ENCODE data around the gene DYNLRB2.

The DYNLRB2 gene

GRCh38 chr16:80519189-80519588 lies 21.6 kb upstream of the DYNLRB2 start:
- H3K4me3 Mint-ChIP-seq: no peak overlapping the region

GRCh38 chr16:80525420-80525819 lies 15.4 kb upstream of the DYNLRB2 start:
- no peak overlapping the region for H3K27ac Mint-ChIP-seq
- DNase-seq: no peak
- H3K36me3 Mint-ChIP-seq (ENCODE audit: low read depth): no peaks in the 10 kb centered on the region
- no peak overlapping the region for H3K4me3 Mint-ChIP-seq
- H3K9me3 Mint-ChIP-seq: no peaks in the 10 kb centered on the region
- peaks cover 9% of the 10 kb centered on the region for H3K4me1 Mint-ChIP-seq
- TF ChIP-seq, protein P1, sequence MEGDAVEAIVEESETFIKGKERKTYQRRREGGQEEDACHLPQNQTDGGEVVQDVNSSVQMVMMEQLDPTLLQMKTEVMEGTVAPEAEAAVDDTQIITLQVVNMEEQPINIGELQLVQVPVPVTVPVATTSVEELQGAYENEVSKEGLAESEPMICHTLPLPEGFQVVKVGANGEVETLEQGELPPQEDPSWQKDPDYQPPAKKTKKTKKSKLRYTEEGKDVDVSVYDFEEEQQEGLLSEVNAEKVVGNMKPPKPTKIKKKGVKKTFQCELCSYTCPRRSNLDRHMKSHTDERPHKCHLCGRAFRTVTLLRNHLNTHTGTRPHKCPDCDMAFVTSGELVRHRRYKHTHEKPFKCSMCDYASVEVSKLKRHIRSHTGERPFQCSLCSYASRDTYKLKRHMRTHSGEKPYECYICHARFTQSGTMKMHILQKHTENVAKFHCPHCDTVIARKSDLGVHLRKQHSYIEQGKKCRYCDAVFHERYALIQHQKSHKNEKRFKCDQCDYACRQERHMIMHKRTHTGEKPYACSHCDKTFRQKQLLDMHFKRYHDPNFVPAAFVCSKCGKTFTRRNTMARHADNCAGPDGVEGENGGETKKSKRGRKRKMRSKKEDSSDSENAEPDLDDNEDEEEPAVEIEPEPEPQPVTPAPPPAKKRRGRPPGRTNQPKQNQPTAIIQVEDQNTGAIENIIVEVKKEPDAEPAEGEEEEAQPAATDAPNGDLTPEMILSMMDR (IDR thresholded peaks at IDR 0.05): no peak
- H3K27me3 Mint-ChIP-seq (ENCODE audit: low read depth, poor library complexity): peaks cover 21% of the 10 kb centered on the region

More at GRCh38 chr16:80519189-80519588, 21.6 kb upstream of the DYNLRB2 start:
- peaks cover 5% of the 10 kb centered on the region for H3K4me1 Mint-ChIP-seq
- peaks cover 3% of the 10 kb centered on the region for H3K9me3 Mint-ChIP-seq
- H3K27me3 Mint-ChIP-seq (ENCODE audit: low read depth, poor library complexity): peaks cover 4% of the 10 kb centered on the region
- no peak overlapping the region for H3K27ac Mint-ChIP-seq
- H3K36me3 Mint-ChIP-seq (ENCODE audit: low read depth): no peaks in the 10 kb centered on the region
- TF ChIP-seq, protein P1 (IDR thresholded peaks at IDR 0.05): no peak
- DNase-seq: no peak

- Mint-ChIP-seq H3K36me3 (ENCODE audit: low read depth) (no peaks in the 10 kb centered on the region), H3K4me3 (peak overlapping the region; percentile 41), H3K9me3 (no peaks in the 10 kb centered on the region), H3K27ac (no peak overlapping the region), H3K27me3 (ENCODE audit: low read depth, poor library complexity) (peaks cover 28% of the 10 kb centered on the region), H3K4me1 (peaks cover 9% of the 10 kb centered on the region)
- DNase-seq: peak; percentile 62
- TF ChIP-seq, protein P1 (IDR thresholded peaks at IDR 0.05): peak; percentile 92
These were observed 14.3 kb upstream of the DYNLRB2 start for GRCh38 chr16:80526418-80527061.

- no peaks in the 10 kb centered on the region for H3K36me3 Mint-ChIP-seq (ENCODE audit: low read depth)
- TF ChIP-seq, protein P1 (IDR thresholded peaks at IDR 0.05): peak; percentile 51
- peaks cover 9% of the 10 kb centered on the region for H3K4me1 Mint-ChIP-seq
- H3K27me3 Mint-ChIP-seq (ENCODE audit: low read depth, poor library complexity): peaks cover 36% of the 10 kb centered on the region
- peak; percentile 17 for DNase-seq
- no peak overlapping the region for H3K4me3 Mint-ChIP-seq
- H3K9me3 Mint-ChIP-seq: no peaks in the 10 kb centered on the region
- no peak overlapping the region for H3K27ac Mint-ChIP-seq
These were observed 13.5 kb upstream of the DYNLRB2 start for GRCh38 chr16:80527297-80527696.

DNA sequence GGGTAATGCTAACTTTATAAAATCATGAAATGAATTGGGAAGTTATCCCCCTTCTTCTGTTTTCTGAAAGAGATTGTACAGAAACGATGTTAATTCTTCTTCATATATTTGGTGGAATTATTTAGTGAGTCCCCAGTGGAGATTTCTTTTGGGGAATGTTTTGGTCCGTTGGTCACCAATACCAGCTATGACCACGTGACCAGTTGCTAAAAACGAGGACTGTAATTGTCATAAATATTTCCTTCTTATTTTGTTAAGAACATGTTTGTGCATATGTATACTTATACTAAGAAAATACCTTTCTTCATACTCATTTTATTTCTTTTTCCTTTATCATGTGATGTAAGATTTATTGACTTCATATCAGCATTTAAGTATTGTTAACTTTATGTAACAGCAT lies 10.3 kb upstream of the DYNLRB2 start:
- no peak for DNase-seq
- no peaks in the 10 kb centered on the region for H3K9me3 Mint-ChIP-seq
- no peak overlapping the region for H3K27ac Mint-ChIP-seq
- no peak overlapping the region for H3K4me3 Mint-ChIP-seq
- peaks cover 62% of the 10 kb centered on the region for H3K27me3 Mint-ChIP-seq (ENCODE audit: low read depth, poor library complexity)
- peaks cover 1% of the 10 kb centered on the region for H3K4me1 Mint-ChIP-seq
- TF ChIP-seq, protein P1 (IDR thresholded peaks at IDR 0.05): no peak
- H3K36me3 Mint-ChIP-seq (ENCODE audit: low read depth): no peaks in the 10 kb centered on the region

DNA sequence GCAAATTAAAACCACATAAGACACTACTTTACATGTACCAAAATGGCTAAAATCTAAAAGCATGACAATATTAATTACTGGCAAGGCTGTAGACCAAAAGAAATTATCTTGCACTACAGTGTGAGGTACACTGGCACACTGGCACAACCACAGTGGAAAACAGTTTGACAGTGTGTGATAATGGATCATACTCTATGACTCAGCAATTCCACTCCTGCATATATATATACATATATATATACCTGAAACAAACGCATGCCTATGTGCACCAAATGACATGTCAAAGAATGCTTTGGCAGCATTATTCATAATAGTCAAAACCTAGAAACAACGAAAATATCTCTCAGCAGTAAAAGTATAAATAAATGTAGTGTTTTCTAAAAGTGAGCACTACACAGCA lies 4.6 kb upstream of the DYNLRB2 start:
- peaks cover 11% of the 10 kb centered on the region for H3K9me3 Mint-ChIP-seq

More for the DNA sequence above, 4.6 kb upstream of the DYNLRB2 start:
- peaks cover 9% of the 10 kb centered on the region for H3K4me1 Mint-ChIP-seq
- H3K27me3 Mint-ChIP-seq (ENCODE audit: low read depth, poor library complexity): peaks cover 94% of the 10 kb centered on the region
- no peak for DNase-seq
- H3K4me3 Mint-ChIP-seq: no peak overlapping the region
- TF ChIP-seq, protein P1 (IDR thresholded peaks at IDR 0.05): no peak
- H3K36me3 Mint-ChIP-seq (ENCODE audit: low read depth): no peaks in the 10 kb centered on the region
- H3K27ac Mint-ChIP-seq: no peak overlapping the region

All from nephron progenitor cell (in vitro differentiated cells).